Measurements from ENCODE around the gene CDH26.

DNA sequence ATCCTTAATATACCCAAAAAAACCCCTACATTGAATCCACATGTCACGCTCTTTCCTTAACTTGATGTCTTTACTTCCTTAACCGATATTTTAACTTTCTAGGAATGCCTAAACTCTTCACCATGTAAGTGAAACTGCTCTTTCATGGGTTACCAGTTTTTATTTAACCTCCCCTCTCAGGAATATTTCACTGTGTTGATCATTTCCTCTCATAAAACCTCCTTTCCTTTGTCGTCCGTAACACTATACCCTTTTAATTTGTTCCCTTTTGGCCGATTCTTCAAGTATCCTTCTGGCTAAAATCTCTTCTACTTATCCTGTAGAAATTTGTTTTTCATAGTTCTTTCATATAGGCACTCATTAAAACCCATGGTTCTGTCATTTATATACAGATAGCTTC lies 49.4 kb upstream of the CDH26 start:
- TF ChIP-seq EZH2 (IDR thresholded peaks at IDR 0.05; ENCODE audit: borderline replicate concordance, low read depth, low read length, severe bottlenecking) = no peak
- TF ChIP-seq, protein P1, sequence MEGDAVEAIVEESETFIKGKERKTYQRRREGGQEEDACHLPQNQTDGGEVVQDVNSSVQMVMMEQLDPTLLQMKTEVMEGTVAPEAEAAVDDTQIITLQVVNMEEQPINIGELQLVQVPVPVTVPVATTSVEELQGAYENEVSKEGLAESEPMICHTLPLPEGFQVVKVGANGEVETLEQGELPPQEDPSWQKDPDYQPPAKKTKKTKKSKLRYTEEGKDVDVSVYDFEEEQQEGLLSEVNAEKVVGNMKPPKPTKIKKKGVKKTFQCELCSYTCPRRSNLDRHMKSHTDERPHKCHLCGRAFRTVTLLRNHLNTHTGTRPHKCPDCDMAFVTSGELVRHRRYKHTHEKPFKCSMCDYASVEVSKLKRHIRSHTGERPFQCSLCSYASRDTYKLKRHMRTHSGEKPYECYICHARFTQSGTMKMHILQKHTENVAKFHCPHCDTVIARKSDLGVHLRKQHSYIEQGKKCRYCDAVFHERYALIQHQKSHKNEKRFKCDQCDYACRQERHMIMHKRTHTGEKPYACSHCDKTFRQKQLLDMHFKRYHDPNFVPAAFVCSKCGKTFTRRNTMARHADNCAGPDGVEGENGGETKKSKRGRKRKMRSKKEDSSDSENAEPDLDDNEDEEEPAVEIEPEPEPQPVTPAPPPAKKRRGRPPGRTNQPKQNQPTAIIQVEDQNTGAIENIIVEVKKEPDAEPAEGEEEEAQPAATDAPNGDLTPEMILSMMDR (IDR thresholded peaks at IDR 0.05; ENCODE audit: borderline replicate concordance, extremely low read depth, low read length, poor library complexity, severe bottlenecking) = no peak

All from DND-41 (cell line).